Muscle of leg (tissue), 11 donors: ENCODE data around the gene MICAL2. TPM values are rescaled to one million over a fixed set of nuclear protein-coding genes. Genes with fewer than 3 reads are reported as not detected.

Source experiments
- DNase-seq: peaks from one replicate; pipeline ENCODE4 v3.0.0; 2013
- H3K27ac ChIP-seq: one replicate; pipeline ENCODE4 v1.5.1; 2013; ENCODE audit warnings: mild to moderate bottlenecking, low read length, control low read depth
- H3K27me3 ChIP-seq: one replicate; pipeline ENCODE4 v1.6.1; 2013; ENCODE audit warnings: low read length; ENCODE audit not compliant: control insufficient read depth, insufficient read depth
- H3K36me3 ChIP-seq: one replicate; pipeline ENCODE4 v1.6.1; 2013; ENCODE audit warnings: low read length; ENCODE audit not compliant: control insufficient read depth, insufficient read depth
- H3K4me1 ChIP-seq: one replicate; pipeline ENCODE4 v1.6.1; 2013; ENCODE audit warnings: low read length; ENCODE audit not compliant: control insufficient read depth, insufficient read depth
- H3K4me3 ChIP-seq: one replicate; pipeline ENCODE4 v1.5.1; 2013; ENCODE audit warnings: low read length, control low read depth
- H3K9me3 ChIP-seq: replicated peaks from 2 replicates; pipeline ENCODE4 v1.6.1; 2013; ENCODE audit warnings: low read depth, low read length; ENCODE audit not compliant: control insufficient read depth
- WGBS: methylation state at CpG from one replicate; pipeline ENCODE4 v1.1.5; 2013; ENCODE audit warnings: missing lambda C conversion rate; ENCODE audit not compliant: insufficient coverage; 5-methylcytosine and 5-hydroxymethylcytosine counted together
- polyA plus RNA-seq, 8 donors: library from polyadenylated mRNA; unstranded; fragments of 120-200 nt; gene quantifications; one replicate each; pipeline versions ENCODE4 v1.2.1 to v1.2.3, GENCODE V29; 2013; ENCODE audit warnings: inconsistent platforms in 1 of 8, low replicate concordance in 1 of 8; ENCODE audit not compliant: insufficient read length in 8 of 8, insufficient read depth in 1 of 8
- total RNA-seq: library from RNA; stranded (reverse); fragments of 120-200 nt; gene quantifications from one replicate; pipeline ENCODE4 v1.2.4, GENCODE V29; 2013

MICAL2 gene
- total and polyA plus RNA-seq, 9 donors, result 12.9 to 31.7 (median 21.8) TPM

DNA sequence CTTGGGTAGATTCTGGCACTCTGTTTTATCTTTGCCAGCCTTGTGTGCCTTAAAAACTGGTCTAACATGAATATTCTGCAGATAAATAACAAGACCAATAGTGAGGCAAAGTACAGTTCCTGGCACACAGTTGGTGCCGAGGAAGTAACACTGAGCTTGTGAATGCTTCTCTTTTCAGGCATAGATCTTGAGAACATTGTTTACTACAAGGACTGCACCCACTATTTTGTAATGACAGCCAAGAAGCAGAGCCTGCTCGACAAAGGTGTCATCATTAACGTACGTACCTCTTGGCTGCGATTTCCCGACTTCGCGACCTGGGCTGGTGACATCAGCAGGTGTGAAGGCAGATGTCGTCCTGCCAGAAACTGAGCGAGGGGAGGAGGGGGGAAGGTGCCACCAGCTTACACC is 105.7 kb downstream of the MICAL2 start:
- Histone ChIP-seq H3K36me3 (peaks cover 5% of the 10 kb centered on the region), H3K9me3 (no peaks in the 10 kb centered on the region), H3K4me3 (no peak overlapping the region), H3K27ac (no peak overlapping the region), H3K27me3 (no peaks in the 10 kb centered on the region), H3K4me1 (peaks cover 35% of the 10 kb centered on the region)
- WGBS, result 84% methylated on average over 10 of the region's 10 CpGs
- no peak for DNase-seq

- DNase-seq, result peak; percentile 57
- H3K4me1 ChIP-seq, result peaks cover 43% of the 10 kb centered on the region
- peaks cover 3% of the 10 kb centered on the region for H3K36me3 ChIP-seq
- 53% methylated on average over 9 of the region's 10 CpGs for WGBS
- H3K9me3 ChIP-seq, result no peaks in the 10 kb centered on the region
- H3K4me3 ChIP-seq, result no peak overlapping the region
- no peak overlapping the region for H3K27ac ChIP-seq
- H3K27me3 ChIP-seq, result no peaks in the 10 kb centered on the region
Observed at GRCh38 chr11:12216671-12217374, 106.4 kb downstream of the MICAL2 start.

GRCh38 chr11:12217879-12218278 is 107.5 kb downstream of the MICAL2 start:
- WGBS, result 81% methylated on average over 2 of the region's 4 CpGs
- H3K27ac ChIP-seq, result no peak overlapping the region

DNA sequence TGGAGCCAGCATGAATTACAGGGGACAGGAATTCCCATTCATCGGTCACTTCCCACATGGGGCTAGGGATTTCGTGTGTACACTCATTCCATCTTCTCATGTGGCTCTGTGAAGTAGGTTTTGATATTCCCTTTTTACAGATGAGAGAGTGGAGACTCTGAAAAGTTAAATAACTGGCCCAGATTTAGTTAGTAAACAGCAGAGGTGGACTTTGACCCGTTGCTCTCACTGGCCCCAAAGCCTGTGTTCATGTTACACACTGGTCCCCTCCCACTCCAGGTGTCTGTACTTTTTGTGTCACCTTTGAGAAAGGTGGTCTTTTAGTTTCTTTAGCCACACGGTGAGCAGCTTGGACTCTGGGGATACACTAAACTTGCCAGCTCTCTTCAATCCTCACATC is 108.5 kb downstream of the MICAL2 start:
- H3K27ac ChIP-seq, result no peak overlapping the region
- peaks cover 2% of the 10 kb centered on the region for H3K36me3 ChIP-seq
- WGBS, result 60% methylated on average over 1 of the region's 4 CpGs
- peaks cover 55% of the 10 kb centered on the region for H3K4me1 ChIP-seq
- DNase-seq, result no peak
- no peak overlapping the region for H3K4me3 ChIP-seq
- no peaks in the 10 kb centered on the region for H3K9me3 ChIP-seq
- no peaks in the 10 kb centered on the region for H3K27me3 ChIP-seq

More at GRCh38 chr11:12217879-12218278, 107.5 kb downstream of the MICAL2 start:
- peaks cover 2% of the 10 kb centered on the region for H3K36me3 ChIP-seq
- H3K9me3 ChIP-seq, result no peaks in the 10 kb centered on the region
- H3K4me3 ChIP-seq, result no peak overlapping the region
- H3K4me1 ChIP-seq, result peaks cover 52% of the 10 kb centered on the region
- no peak for DNase-seq
- no peaks in the 10 kb centered on the region for H3K27me3 ChIP-seq

- Histone ChIP-seq H3K4me1 (peaks cover 62% of the 10 kb centered on the region), H3K27ac (peak overlapping the region; percentile 62)
Observed at GRCh38 chr11:12219757-12220156, 109.4 kb downstream of the MICAL2 start.

GRCh38 chr11:12220305-12220704 is 109.9 kb downstream of the MICAL2 start:
- peak; percentile 90 for DNase-seq
- Histone ChIP-seq H3K36me3 (no peaks in the 10 kb centered on the region), H3K4me3 (no peak overlapping the region), H3K27ac (peak overlapping the region; percentile 62), H3K27me3 (no peaks in the 10 kb centered on the region), H3K9me3 (no peaks in the 10 kb centered on the region), H3K4me1 (peaks cover 62% of the 10 kb centered on the region)
- WGBS, result 46% methylated on average over 11 of the region's 11 CpGs

More at GRCh38 chr11:12219757-12220156, 109.4 kb downstream of the MICAL2 start:
- Histone ChIP-seq H3K27me3 (no peaks in the 10 kb centered on the region), H3K36me3 (no peaks in the 10 kb centered on the region), H3K4me3 (no peak overlapping the region), H3K9me3 (no peaks in the 10 kb centered on the region)
- peak; percentile 55 for DNase-seq
- WGBS, result 60% methylated on average over 1 of the region's 6 CpGs

- WGBS, result 81% methylated on average over 5 of the region's 6 CpGs
- peaks cover 62% of the 10 kb centered on the region for H3K4me1 ChIP-seq
Observed at GRCh38 chr11:12221051-12221535, 110.7 kb downstream of the MICAL2 start.

GRCh38 chr11:12222055-12222792 is 111.8 kb downstream of the MICAL2 start:
- Histone ChIP-seq H3K27me3 (no peaks in the 10 kb centered on the region), H3K4me3 (no peak overlapping the region), H3K27ac (no peak overlapping the region), H3K9me3 (no peaks in the 10 kb centered on the region), H3K4me1 (peaks cover 51% of the 10 kb centered on the region), H3K36me3 (peaks cover 10% of the 10 kb centered on the region)
- DNase-seq, result peak; percentile 90
- WGBS, result 49% methylated on average over 9 of the region's 17 CpGs

More at GRCh38 chr11:12221051-12221535, 110.7 kb downstream of the MICAL2 start:
- Histone ChIP-seq H3K27ac (no peak overlapping the region), H3K27me3 (no peaks in the 10 kb centered on the region), H3K36me3 (peaks cover 4% of the 10 kb centered on the region), H3K9me3 (no peaks in the 10 kb centered on the region), H3K4me3 (no peak overlapping the region)
- DNase-seq, result no peak

DNA sequence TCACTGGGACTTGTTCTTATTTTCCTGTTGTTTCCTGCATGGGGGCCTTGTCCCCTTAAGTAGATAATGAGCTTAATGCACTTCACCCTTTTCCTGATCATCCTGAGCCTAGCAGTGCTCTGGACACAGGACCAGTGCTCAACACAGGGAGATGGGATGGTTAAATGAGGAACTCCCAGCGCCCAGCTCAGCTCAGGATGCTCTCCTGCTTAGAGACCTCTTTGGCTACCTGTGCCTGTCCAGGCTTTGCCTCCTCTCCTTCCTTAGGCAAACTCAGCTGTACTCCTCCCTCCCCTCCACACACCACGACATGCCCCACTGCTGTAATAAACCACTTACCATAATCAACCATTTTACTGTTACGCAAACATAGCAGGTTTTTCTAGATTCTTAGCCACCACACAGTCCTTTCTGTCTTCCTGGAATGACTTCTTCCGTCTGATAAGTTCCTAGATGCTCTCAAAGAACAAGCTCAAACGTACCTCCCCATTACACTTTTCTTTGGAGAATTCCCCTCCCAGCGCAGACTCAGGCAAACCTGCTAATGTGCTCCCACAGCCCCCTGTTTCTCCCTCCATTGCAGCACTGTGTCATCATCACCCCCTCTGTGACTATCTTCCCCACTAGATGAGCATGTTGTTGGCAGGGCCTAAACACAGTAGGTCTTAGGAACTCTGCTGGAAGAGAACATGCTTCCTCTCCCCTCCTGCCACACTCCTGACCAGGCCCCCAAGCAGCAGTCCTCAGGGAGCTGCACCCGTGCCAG is 113.6 kb downstream of the MICAL2 start:
- Histone ChIP-seq H3K9me3 (no peaks in the 10 kb centered on the region), H3K4me3 (no peak overlapping the region), H3K4me1 (peaks cover 44% of the 10 kb centered on the region), H3K27ac (peak overlapping the region; percentile 17), H3K27me3 (no peaks in the 10 kb centered on the region), H3K36me3 (peaks cover 10% of the 10 kb centered on the region)
- 66% methylated on average over 6 of the region's 7 CpGs for WGBS
- DNase-seq, result no peak

DNA sequence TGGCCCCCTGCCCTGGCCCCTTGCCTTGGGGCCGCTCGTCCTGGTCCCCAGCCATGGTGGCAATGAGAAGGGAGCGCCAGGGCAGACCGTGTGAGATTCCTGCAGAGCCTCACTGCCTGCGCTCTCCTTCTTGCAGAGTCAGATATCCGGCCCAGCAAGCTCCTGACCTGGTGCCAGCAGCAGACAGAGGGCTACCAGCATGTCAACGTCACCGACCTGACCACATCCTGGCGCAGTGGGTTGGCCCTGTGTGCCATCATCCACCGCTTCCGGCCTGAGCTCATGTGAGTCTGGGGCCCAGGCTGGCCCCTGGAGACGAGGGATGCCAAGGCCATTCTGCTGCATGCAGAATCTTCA is 114.1 kb downstream of the MICAL2 start:
- Histone ChIP-seq H3K4me1 (peaks cover 42% of the 10 kb centered on the region), H3K36me3 (peaks cover 10% of the 10 kb centered on the region), H3K4me3 (no peak overlapping the region), H3K27me3 (no peaks in the 10 kb centered on the region), H3K27ac (peak overlapping the region; percentile 17), H3K9me3 (no peaks in the 10 kb centered on the region)
- DNase-seq, result peak; percentile 78
- 48% methylated on average over 10 of the region's 12 CpGs for WGBS
